ENCODE measurements around the gene FBXL19. TPM values are rescaled to one million over a fixed set of nuclear protein-coding genes. Genes with fewer than 3 reads are reported as not detected.

FBXL19 gene
- total and polyA plus RNA-seq, 2 of the 13 experiments (the other 11 are each of a cell fraction or from before 2014, with no cell fraction given) = 6.0 to 13.7 TPM

GRCh38 chr16:30996324-30996984 is 73.1 kb downstream of the FBXL19 start (continued):
- TF ChIP-seq PBX3 (CRISPR knock-in tag; IDR thresholded peaks at IDR 0.05; ENCODE audit: borderline replicate concordance) (0 out of 2 replicates have a peak, but pooled peaks have one; percentile 36), ZNF101 (CRISPR knock-in tag; IDR thresholded peaks at IDR 0.05; ENCODE audit: borderline replicate concordance, low read depth) (no peak), RARG (CRISPR knock-in tag; IDR thresholded peaks at IDR 0.05; ENCODE audit: low read depth) (no peak), THRA (CRISPR knock-in tag; IDR thresholded peaks at IDR 0.05; ENCODE audit: borderline replicate concordance) (peak; percentile 52; the same call in 1 of the 2 replicates), ZNF460 (CRISPR knock-in tag; IDR thresholded peaks at IDR 0.05; ENCODE audit: borderline replicate concordance) (peak; percentile 39; the same call in 1 of the 2 replicates), ZNF574 (CRISPR knock-in tag; IDR thresholded peaks at IDR 0.05) (peak; percentile 31; the same call in 1 of the 2 replicates), ZBTB33 (CRISPR knock-in tag; IDR thresholded peaks at IDR 0.05) (no peak; the same call in 1 of the 2 replicates), SPEN (CRISPR knock-in tag; IDR thresholded peaks at IDR 0.05; ENCODE audit: low read depth) (no peak; the same call in 1 of the 2 replicates), SOX5 (CRISPR knock-in tag; IDR thresholded peaks at IDR 0.05; ENCODE audit: borderline replicate concordance) (peak; percentile 44; the same call in 1 of the 2 replicates), TARDBP (CRISPR knock-in tag; IDR thresholded peaks at IDR 0.05) (peak; percentile 63; the same call in 1 of the 2 replicates), HIC2 (CRISPR knock-in tag; IDR thresholded peaks at IDR 0.05; ENCODE audit: low read depth) (peak; percentile 22; the same call in 1 of the 2 replicates), ZBTB7A (CRISPR knock-in tag; IDR thresholded peaks at IDR 0.05) (no peak), ZNF20 (CRISPR knock-in tag; IDR thresholded peaks at IDR 0.05) (0 out of 2 replicates have a peak, but pooled peaks have one; percentile 14), HDAC2 (CRISPR knock-in tag; IDR thresholded peaks at IDR 0.05) (peak; percentile 76), ZXDC (CRISPR knock-in tag; IDR thresholded peaks at IDR 0.05) (no peak)

All from HepG2 (cell line).